Right lobe of liver (tissue), 6 donors: ENCODE results near the gene FKRP. TPM values are rescaled to one million over a fixed set of nuclear protein-coding genes. Genes with fewer than 3 reads are reported as not detected.
"Not testable (repeated sequence)": the region's sequence is repeated elsewhere in the genome, so short reads cannot be mapped to it uniquely, and the experiment has no call there.

Experiments used
- ATAC-seq, 4 donors: fragments of 200-7000 bp; cut with Tn5 transposase; one replicate each; pipeline ENCODE4 v1.9.1; 2020; ENCODE audit warnings: mild to moderate bottlenecking in 4 of 4, moderate library complexity in 4 of 4
- DNase-seq, 3 donors: peaks; one replicate each; pipeline ENCODE4 v3.0.0-alpha.2; 2020
- H3K27ac ChIP-seq, 3 donors: fragments of 200-600 bp; one replicate each; pipeline ENCODE4 v1.8.0; 2022
- H3K27me3 ChIP-seq, 2 donors: fragments of 200-600 bp; one replicate each; pipeline ENCODE4 v1.8.0; 2022
- H3K36me3 ChIP-seq, 4 donors: fragments of 200-600 bp; sonication (generic) in 1 of 4; one replicate each; pipeline versions ENCODE4 v1.5.1 to v1.8.0; 2017 to 2022; ENCODE audit warnings: control low read depth in 1 of 4
- H3K4me1 ChIP-seq, 4 donors: fragments of 200-600 bp; sonication (generic) in 1 of 4; one replicate each; pipeline versions ENCODE4 v1.5.1 to v1.8.0; 2017 to 2022; ENCODE audit warnings: control low read depth in 1 of 4
- H3K4me3 ChIP-seq, 3 donors: fragments of 200-600 bp; one replicate each; pipeline ENCODE4 v1.8.0; 2022
- H3K9me3 ChIP-seq, 4 donors: fragments of 200-600 bp; sonication (generic) in 1 of 4; one replicate each; pipeline versions ENCODE4 v1.5.1 to v1.8.0; 2017 to 2022; ENCODE audit warnings: control low read depth in 1 of 4
- CTCF ChIP-seq, 4 donors: fragments of 200-600 bp in 3 of 4; fragments of 450-650 bp in 1 of 4; IDR thresholded peaks; one replicate each; pipeline versions ENCODE4 v1.5.1 to v1.8.0; 2016 to 2022; ENCODE audit warnings: antibody characterized with exemption in 4 of 4, mild to moderate bottlenecking in 2 of 4
- POLR2A ChIP-seq: fragments of 450-650 bp; IDR thresholded peaks from one replicate; pipeline ENCODE4 v1.6.1; 2017; ENCODE audit warnings: antibody characterized with exemption, mild to moderate bottlenecking
- WGBS: methylation state at CpG from one replicate; pipeline ENCODE4 v1.1.6; 2018; ENCODE audit warnings: low coverage, low lambda C conversion rate; ENCODE audit not compliant: insufficient coverage; ENCODE audit errors: missing lambda C conversion rate; 5-methylcytosine and 5-hydroxymethylcytosine counted together
- intact Hi-C, 2 donors: fragments of 100-400 bp; cut with DNase I; formaldehyde crosslinking; loops; one replicate each; pipeline versions ENCODE4 v1.11.2 to v1.14.1; 2022
- total RNA-seq, 6 experiments: library from RNA; depleted of rRNA in 2 of 6; stranded (reverse); fragments of >200 nt in 2 of 6; fragmentation: NEBNext Ultra II Directional in 3 of 6; extraction: Animal tissue kit (Norgen Biotek cat#: 25700) in 3 of 6; gene quantifications; one replicate each; pipeline versions ENCODE4 v1.1.0 to v1.2.4, GENCODE V29; 2016 to 2023
- donor health status: DM: no; HTN: yes; CAD: no.
- donor health status: DM: no; HTN: no; CAD: no.
- donor health status: DM: no; HTN: no; CAD: no.
- donor health status: DM: no; HTN: yes; CAD: no.
- donor health status: DM: no; HTN: yes; CAD: no.

Gene FKRP
- total RNA-seq, 6 experiments from 2014 or later: 5.8 to 9.5 (median 7.4) TPM

- DNase-seq: no peak
- Histone ChIP-seq H3K4me3 (no peak overlapping the region), H3K27ac (no peak overlapping the region), H3K36me3 (no peaks in the 10 kb centered on the region), H3K27me3 (no peaks in the 10 kb centered on the region), H3K4me1 (no peaks in the 10 kb centered on the region), H3K9me3 (no peaks in the 10 kb centered on the region)
- WGBS: 100% methylated on average over 1 of the region's 1 CpG
- TF ChIP-seq POLR2A (no peak), CTCF (IDR thresholded peaks at IDR 0.05) (no peak)
- no peak for ATAC-seq
- intact Hi-C loops: no loop called here
These were observed 52.0 kb downstream of the FKRP start for GRCh38 chr19:46797881-46798280.

GRCh38 chr19:46798713-46799112 is 52.9 kb downstream of the FKRP start:
- WGBS: 93% methylated on average over 2 of the region's 2 CpGs

GRCh38 chr19:46802152-46802551 is 56.3 kb downstream of the FKRP start:
- DNase-seq (no peak), ATAC-seq (no peak)
- no peaks in the 10 kb centered on the region for H3K36me3 ChIP-seq
- H3K4me1 ChIP-seq: no peaks in the 10 kb centered on the region
- no peaks in the 10 kb centered on the region for H3K9me3 ChIP-seq
- no peak overlapping the region for H3K4me3 ChIP-seq
- H3K27ac ChIP-seq: no peak overlapping the region
- TF ChIP-seq CTCF (IDR thresholded peaks at IDR 0.05) (no peak), POLR2A (no peak)
- intact Hi-C loops: no loop called here
- no peaks in the 10 kb centered on the region for H3K27me3 ChIP-seq
- 92% methylated on average over 2 of the region's 5 CpGs for WGBS

More at GRCh38 chr19:46798713-46799112, 52.9 kb downstream of the FKRP start:
- Histone ChIP-seq H3K9me3 (no peaks in the 10 kb centered on the region), H3K27ac (no peak overlapping the region), H3K36me3 (no peaks in the 10 kb centered on the region), H3K27me3 (no peaks in the 10 kb centered on the region), H3K4me1 (no peaks in the 10 kb centered on the region), H3K4me3 (no peak overlapping the region)
- TF ChIP-seq POLR2A (no peak), CTCF (IDR thresholded peaks at IDR 0.05) (no peak)
- intact Hi-C loops: no loop called here
- DNase-seq: no peak
- no peak for ATAC-seq

GRCh38 chr19:46803555-46803954 is 57.7 kb downstream of the FKRP start:
- Histone ChIP-seq H3K27ac (peak overlapping the region in 1 of 3 donors; percentile 40), H3K4me1 (no peaks in the 10 kb centered on the region), H3K9me3 (no peaks in the 10 kb centered on the region), H3K27me3 (no peaks in the 10 kb centered on the region), H3K36me3 (no peaks in the 10 kb centered on the region), H3K4me3 (no peak overlapping the region)
- DNase-seq (no peak), ATAC-seq (peak; percentile 33 to 72 (median 58))
- no peak for TF ChIP-seq CTCF (IDR thresholded peaks at IDR 0.05)
- no peak for TF ChIP-seq POLR2A
- intact Hi-C loops: no loop called here
- WGBS: no CpG with 5 or more reads among the region's 2 CpGs

- H3K36me3 ChIP-seq, DNase-seq, H3K27ac ChIP-seq, H3K4me1 ChIP-seq, H3K4me3 ChIP-seq, H3K9me3 ChIP-seq, H3K27me3 ChIP-seq, intact Hi-C loops, ATAC-seq: not testable (repeated sequence)
- 89% methylated on average over 4 of the region's 4 CpGs for whole genome bisulfite sequencing
These were observed 58.6 kb downstream of the FKRP start for GRCh38 chr19:46804432-46804831.
